ENCODE data around the gene BCL7C.

GRCh38 chr16:30844346-30844670 is 49.6 kb downstream of the BCL7C start:
- TF ChIP-seq CTCF (IDR thresholded peaks at IDR 0.05) (no peak), POLR2AphosphoS5 (IDR thresholded peaks at IDR 0.05; ENCODE audit: low read depth, low read length) (no peak), REST (IDR thresholded peaks at IDR 0.05; ENCODE audit: insufficient read depth in 1 of 2, low read depth in 2 of 2, low read length in 1 of 2) (no peak), TCF7L2 (IDR thresholded peaks at IDR 0.05; ENCODE audit: low read depth, low read length) (no peak)
